Left ventricle myocardium inferior (tissue), 1 donor: ENCODE data around the gene BCAS2. TPM values are rescaled to one million over a fixed set of nuclear protein-coding genes. Genes with fewer than 3 reads are reported as not detected.

Source experiments
- DNase-seq: peaks from one replicate; pipeline ENCODE4 v3.0.0-alpha.2; 2020
- H3K27ac ChIP-seq: fragments of 200-600 bp; replicated peaks from 2 replicates; pipeline ENCODE4 v1.8.0; 2021
- H3K27me3 ChIP-seq: fragments of 200-600 bp; 2 replicates; pipeline ENCODE4 v1.8.0; 2021; ENCODE audit warnings: low read depth
- H3K36me3 ChIP-seq: fragments of 200-600 bp; 2 replicates; pipeline ENCODE4 v1.8.0; 2021
- H3K4me1 ChIP-seq: fragments of 200-600 bp; 2 replicates; pipeline ENCODE4 v1.8.0; 2021
- H3K4me3 ChIP-seq: fragments of 200-600 bp; 2 replicates; pipeline ENCODE4 v1.8.0; 2021; ENCODE audit warnings: mild to moderate bottlenecking, moderate library complexity
- H3K9me3 ChIP-seq: fragments of 200-600 bp; replicated peaks from 2 replicates; pipeline ENCODE4 v1.8.0; 2021
- CTCF ChIP-seq: fragments of 200-600 bp; IDR thresholded peaks from 2 replicates; pipeline ENCODE4 v1.8.0; 2021; ENCODE audit warnings: antibody characterized with exemption, mild to moderate bottlenecking, borderline replicate concordance
- intact Hi-C: fragments of 100-400 bp; cut with micrococcal nuclease; formaldehyde crosslinking; loops from one replicate; pipeline ENCODE4 v1.11.0; 2022
- long read RNA-seq: library from polyadenylated mRNA; unstranded; transcript quantifications from one replicate; pipeline ENCODE4 v2.0.0, GENCODE V29; 2021
- total RNA-seq: library from RNA; stranded (reverse); fragmentation: NEBNext Ultra II Directional; extraction: Animal tissue kit (Norgen Biotek cat#: 25700); gene quantifications from one replicate; pipeline ENCODE4 v1.2.1, GENCODE V29; 2021
- donor health status: DM: no; HTN: yes; CAD: no; lungs with severe emphysema.

Gene BCAS2
- total RNA-seq: 32.9 TPM
- long read RNA-seq, transcript BCAS2-201 (7 exons, 1,299 nt): major isoform, 23 of 26 reads
- long read RNA-seq, partial matches to known transcripts: 1 of 26 reads
- long read RNA-seq, other reads (novel, unspliced or antisense): 2 of 26 reads

GRCh38 chr1:114581335-114582287 lies at the start of gene BCAS2:
TSS of gene BCAS2 (minus strand) at chr1:114581615. CDS start at chr1:114581591, 24 bp downstream.
- Histone ChIP-seq H3K9me3 (no peaks in the 10 kb centered on the region), H3K27ac (peak within 1 kb of the TSS; percentile 90), H3K27me3 (no peaks in the 10 kb centered on the region), H3K4me1 (peaks cover 42% of the 10 kb centered on the region), H3K4me3 (peak within 1 kb of the TSS; percentile 81), H3K36me3 (peaks cover 35% of the 10 kb centered on the region)
- peak; percentile 96 for DNase-seq
- TF ChIP-seq CTCF: no peak
- intact Hi-C loops: no loop called here

- H3K36me3 ChIP-seq: peaks cover 3% of the 10 kb centered on the region
These were observed 45.7 kb upstream of the BCAS2 start for GRCh38 chr1:114627107-114627506.

GRCh38 chr1:114623364-114623763 lies 41.9 kb upstream of the BCAS2 start:
- TF ChIP-seq CTCF: no peak
- intact Hi-C loops: no loop called here
- Histone ChIP-seq H3K27me3 (no peaks in the 10 kb centered on the region), H3K4me3 (no peak overlapping the region), H3K36me3 (peaks cover 11% of the 10 kb centered on the region), H3K27ac (no peak overlapping the region), H3K4me1 (no peaks in the 10 kb centered on the region), H3K9me3 (no peaks in the 10 kb centered on the region)
- DNase-seq: no peak

More at GRCh38 chr1:114627107-114627506, 45.7 kb upstream of the BCAS2 start:
- no peak for TF ChIP-seq CTCF
- H3K27ac ChIP-seq: no peak overlapping the region
- H3K4me1 ChIP-seq: no peaks in the 10 kb centered on the region
- peaks cover 8% of the 10 kb centered on the region for H3K9me3 ChIP-seq
- no peak overlapping the region for H3K4me3 ChIP-seq
- no peak for DNase-seq
- intact Hi-C loops: no loop called here
- H3K27me3 ChIP-seq: no peaks in the 10 kb centered on the region

GRCh38 chr1:114620419-114620818 lies 39.0 kb upstream of the BCAS2 start:
- intact Hi-C loops: no loop called here
- no peaks in the 10 kb centered on the region for H3K27me3 ChIP-seq
- DNase-seq: no peak
- TF ChIP-seq CTCF: no peak
- H3K4me1 ChIP-seq: no peaks in the 10 kb centered on the region
- H3K27ac ChIP-seq: no peak overlapping the region
- peaks cover 34% of the 10 kb centered on the region for H3K36me3 ChIP-seq
- no peak overlapping the region for H3K4me3 ChIP-seq
- no peaks in the 10 kb centered on the region for H3K9me3 ChIP-seq

GRCh38 chr1:114618606-114619005 lies 37.2 kb upstream of the BCAS2 start:
- H3K4me3 ChIP-seq: no peak overlapping the region
- no peak for TF ChIP-seq CTCF
- no peak overlapping the region for H3K27ac ChIP-seq
- peaks cover 34% of the 10 kb centered on the region for H3K36me3 ChIP-seq
- H3K9me3 ChIP-seq: no peaks in the 10 kb centered on the region
- intact Hi-C loops: no loop called here
- H3K4me1 ChIP-seq: no peaks in the 10 kb centered on the region
- H3K27me3 ChIP-seq: no peaks in the 10 kb centered on the region
- DNase-seq: no peak
